Measurements from ENCODE around the gene PTPRF. TPM values are rescaled to one million over a fixed set of nuclear protein-coding genes. Genes with fewer than 3 reads are reported as not detected.
"Not testable (repeated sequence)": the region's sequence is repeated elsewhere in the genome, so short reads cannot be mapped to it uniquely, and the experiment has no call there.

Gene PTPRF
- polyA plus RNA-seq, 4 donors = 194 to 244 (median 205) TPM

GRCh38 chr1:43536196-43536863 lies 5.6 kb downstream of the PTPRF start:
- DNase-seq (ENCODE audit: low read depth in 4 of 4, low spot score in 2 of 4) = no peak

- DNase-seq (ENCODE audit: low read depth in 4 of 4, low spot score in 2 of 4) = no peak
Measured at GRCh38 chr1:43536864-43537358, 6.2 kb downstream of the PTPRF start.

- no peak for DNase-seq (ENCODE audit: low read depth in 4 of 4, low spot score in 2 of 4)
Measured at GRCh38 chr1:43537423-43538142, 6.9 kb downstream of the PTPRF start.

- no peak for DNase-seq (ENCODE audit: low read depth in 4 of 4, low spot score in 2 of 4)
Measured at GRCh38 chr1:43538143-43538487, 7.4 kb downstream of the PTPRF start.

GRCh38 chr1:43538969-43539368 lies 8.3 kb downstream of the PTPRF start:
- DNase-seq (ENCODE audit: low read depth in 4 of 4, low spot score in 2 of 4) = no peak

- DNase-seq (ENCODE audit: low read depth in 4 of 4, low spot score in 2 of 4) = no peak
Measured at GRCh38 chr1:43539726-43540434, 9.2 kb downstream of the PTPRF start.

- no peak for DNase-seq (ENCODE audit: low read depth in 4 of 4, low spot score in 2 of 4)
Measured at GRCh38 chr1:43540653-43541071, 10.0 kb downstream of the PTPRF start.

- DNase-seq (ENCODE audit: low read depth in 4 of 4, low spot score in 2 of 4) = no peak
Measured at GRCh38 chr1:43541141-43541540, 10.5 kb downstream of the PTPRF start.

- DNase-seq (ENCODE audit: low read depth in 4 of 4, low spot score in 2 of 4) = no peak
Measured at GRCh38 chr1:43541721-43542401, 11.2 kb downstream of the PTPRF start.

GRCh38 chr1:43542527-43543458 lies 12.1 kb downstream of the PTPRF start:
- DNase-seq (ENCODE audit: low read depth in 4 of 4, low spot score in 2 of 4) = no peak

GRCh38 chr1:43543567-43543966 lies 12.9 kb downstream of the PTPRF start:
- DNase-seq (ENCODE audit: low read depth in 4 of 4, low spot score in 2 of 4) = no peak

- no peak for DNase-seq (ENCODE audit: low read depth in 4 of 4, low spot score in 2 of 4)
Measured at GRCh38 chr1:43545339-43545694, 14.6 kb downstream of the PTPRF start.

- peak in 1 of 4 donors; percentile 83 for DNase-seq (ENCODE audit: low read depth in 4 of 4, low spot score in 2 of 4)
Measured at GRCh38 chr1:43545695-43546387, 15.2 kb downstream of the PTPRF start.

GRCh38 chr1:43546388-43547100 lies 15.9 kb downstream of the PTPRF start:
- no peak for DNase-seq (ENCODE audit: low read depth in 4 of 4, low spot score in 2 of 4)

- no peak for DNase-seq (ENCODE audit: low read depth in 4 of 4, low spot score in 2 of 4)
Measured at GRCh38 chr1:43547538-43548072, 16.9 kb downstream of the PTPRF start.

GRCh38 chr1:43548285-43549271 lies 17.9 kb downstream of the PTPRF start:
- no peak for DNase-seq (ENCODE audit: low read depth in 4 of 4, low spot score in 2 of 4)

GRCh38 chr1:43549394-43549793 lies 18.7 kb downstream of the PTPRF start:
- not testable (repeated sequence) for DNase-seq (ENCODE audit: low read depth in 4 of 4, low spot score in 2 of 4)
